Left ventricle myocardium superior (tissue), 1 donor: Measurements from ENCODE around the gene MT3. TPM values are rescaled to one million over a fixed set of nuclear protein-coding genes. Genes with fewer than 3 reads are reported as not detected.

Experiments
- ATAC-seq: fragments of 200-7000 bp; cut with Tn5 transposase; one replicate; pipeline ENCODE4 v1.9.1; 2020; ENCODE audit warnings: mild to moderate bottlenecking, moderate library complexity
- DNase-seq: peaks from one replicate; pipeline ENCODE4 v3.0.0-alpha.2; 2020
- intact Hi-C: fragments of 100-400 bp; cut with micrococcal nuclease; formaldehyde crosslinking; loops from one replicate; pipeline ENCODE4 v1.11.0; 2022
- total RNA-seq: library from RNA; stranded (reverse); fragmentation: NEBNext Ultra II Directional; extraction: Animal tissue kit (Norgen Biotek cat#: 25700); gene quantifications from one replicate; pipeline ENCODE4 v1.2.1, GENCODE V29; 2021
- donor health status: DM: no; HTN: yes; CAD: no; lungs with severe emphysema.

MT3 gene
- total RNA-seq, 1 donor from 2014 or later: 3.8 TPM

- peak; percentile 93 for DNase-seq
- intact Hi-C loops: no loop called here
- peak; percentile 94 for ATAC-seq
Observed at GRCh38 chr16:56625140-56625942, 36.0 kb downstream of the MT3 start, which contains the start of gene MT1E. Gene MT1E, plus strand, starts transcription at chr16:56625781. Its CDS starts 71 bp downstream, at chr16:56625852.

- intact Hi-C loops: no loop called here
- ATAC-seq (peak; percentile 78), DNase-seq (peak; percentile 78)
Observed at GRCh38 chr16:56625943-56626654, 36.8 kb downstream of the MT3 start.

GRCh38 chr16:56626685-56627084, 37.4 kb downstream of the MT3 start:
- intact Hi-C loops: no loop called here
- no peak for DNase-seq
- ATAC-seq: peak; percentile 19

GRCh38 chr16:56628486-56629350, 39.4 kb downstream of the MT3 start:
- intact Hi-C loops: no loop called here
- ATAC-seq: no peak
- no peak for DNase-seq

GRCh38 chr16:56629531-56629930, 40.2 kb downstream of the MT3 start:
- DNase-seq (no peak), ATAC-seq (no peak)
- intact Hi-C loops: no loop called here

GRCh38 chr16:56630134-56630533, 40.8 kb downstream of the MT3 start:
- no peak for DNase-seq
- ATAC-seq: no peak
- intact Hi-C loops: no loop called here

- ATAC-seq: no peak
- intact Hi-C loops: no loop called here
- no peak for DNase-seq
Observed at GRCh38 chr16:56631197-56631596, 41.9 kb downstream of the MT3 start.

- ATAC-seq: no peak
- intact Hi-C loops: no loop called here
- no peak for DNase-seq
Observed at GRCh38 chr16:56631832-56632155, 42.5 kb downstream of the MT3 start.

GRCh38 chr16:56632156-56632847, 43.0 kb downstream of the MT3 start, which contains the start of gene MT1M:
Gene MT1M, plus strand, starts transcription at chr16:56632659. Its CDS starts 73 bp downstream, at chr16:56632732.
- intact Hi-C loops: no loop called here
- DNase-seq (peak; percentile 84), ATAC-seq (peak; percentile 86)

- peak; percentile 2 for ATAC-seq
Observed at GRCh38 chr16:56632848-56633365, 43.6 kb downstream of the MT3 start.

GRCh38 chr16:56633535-56633934, 44.2 kb downstream of the MT3 start:
- DNase-seq (no peak), ATAC-seq (no peak)
- intact Hi-C loops: no loop called here

More at GRCh38 chr16:56632848-56633365, 43.6 kb downstream of the MT3 start:
- DNase-seq: no peak
- intact Hi-C loops: no loop called here

GRCh38 chr16:56634715-56635440, 45.5 kb downstream of the MT3 start:
- DNase-seq (no peak), ATAC-seq (no peak)
- intact Hi-C loops: no loop called here

- ATAC-seq (no peak), DNase-seq (no peak)
- intact Hi-C loops: no loop called here
Observed at GRCh38 chr16:56635441-56635967, 46.2 kb downstream of the MT3 start.

- ATAC-seq: no peak
- DNase-seq: no peak
- intact Hi-C loops: no loop called here
Observed at GRCh38 chr16:56636616-56637413, 47.5 kb downstream of the MT3 start.

GRCh38 chr16:56637814-56638750, 48.8 kb downstream of the MT3 start, which contains the start of gene MT1A:
Gene MT1A, plus strand, starts transcription at chr16:56638666. Its CDS starts 73 bp downstream, at chr16:56638739.
- peak; percentile 93 for ATAC-seq
- intact Hi-C loops: no loop called here
- peak; percentile 90 for DNase-seq

- ATAC-seq: no peak
- no peak for DNase-seq
- intact Hi-C loops: no loop called here
Observed at GRCh38 chr16:56639045-56639444, 49.7 kb downstream of the MT3 start.
